Left ventricle myocardium superior (tissue), 1 donor: Measurements from ENCODE around the gene NKPD1. TPM values are rescaled to one million over a fixed set of nuclear protein-coding genes. Genes with fewer than 3 reads are reported as not detected.

Experiments used
- ATAC-seq: fragments of 200-7000 bp; cut with Tn5 transposase; one replicate; pipeline ENCODE4 v1.9.1; 2020; ENCODE audit warnings: mild to moderate bottlenecking, moderate library complexity
- DNase-seq: peaks from one replicate; pipeline ENCODE4 v3.0.0-alpha.2; 2020
- intact Hi-C: fragments of 100-400 bp; cut with micrococcal nuclease; formaldehyde crosslinking; loops from one replicate; pipeline ENCODE4 v1.11.0; 2022
- long read RNA-seq: library from polyadenylated mRNA; unstranded; transcript quantifications from one replicate; pipeline ENCODE4 v2.0.0, GENCODE V29; 2021
- total RNA-seq: library from RNA; stranded (reverse); fragmentation: NEBNext Ultra II Directional; extraction: Animal tissue kit (Norgen Biotek cat#: 25700); gene quantifications from one replicate; pipeline ENCODE4 v1.2.1, GENCODE V29; 2021
- donor health status: DM: no; HTN: yes; CAD: no; lungs with severe emphysema.

The NKPD1 gene, protein sequence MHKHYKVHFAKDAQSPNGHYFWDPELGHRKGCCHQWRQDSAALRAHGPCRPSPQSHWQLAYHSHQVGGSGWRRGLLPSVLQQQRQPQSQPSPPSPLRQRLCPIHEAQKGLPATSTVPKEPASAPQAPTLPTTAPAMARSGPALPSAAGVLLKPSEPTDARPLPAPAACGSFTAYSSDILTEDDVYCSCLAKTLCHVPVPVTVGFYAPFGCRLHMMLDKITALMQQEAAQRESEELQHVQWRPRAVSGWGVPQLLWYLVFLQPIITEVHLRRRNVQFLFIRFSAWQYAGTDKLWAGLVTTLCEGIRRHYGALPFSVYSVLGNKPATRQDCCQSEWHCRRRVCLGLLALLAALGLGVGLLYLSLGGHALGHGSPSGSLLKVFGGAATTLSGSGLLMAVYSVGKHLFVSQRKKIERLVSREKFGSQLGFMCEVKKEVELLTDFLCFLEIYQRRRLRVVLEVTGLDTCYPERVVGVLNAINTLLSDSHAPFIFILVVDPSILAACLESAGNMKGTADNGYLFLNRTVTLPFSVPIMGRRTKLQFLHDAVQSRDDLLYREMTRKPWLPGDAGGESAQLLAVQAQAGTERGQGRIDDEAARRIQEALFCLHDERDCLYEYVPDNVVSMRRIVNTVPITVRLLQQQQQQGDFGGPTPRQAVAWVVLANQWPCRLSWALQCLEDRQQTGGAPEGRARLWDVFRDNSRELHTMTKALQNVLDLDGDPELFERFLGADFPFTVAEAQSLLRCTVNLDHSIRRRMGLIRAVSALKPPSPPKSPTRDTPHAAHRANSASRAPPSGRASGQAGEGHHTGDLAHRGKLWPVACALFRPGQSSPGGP
- total RNA-seq = 0.07 TPM
- long read RNA-seq = 0 reads

DNA sequence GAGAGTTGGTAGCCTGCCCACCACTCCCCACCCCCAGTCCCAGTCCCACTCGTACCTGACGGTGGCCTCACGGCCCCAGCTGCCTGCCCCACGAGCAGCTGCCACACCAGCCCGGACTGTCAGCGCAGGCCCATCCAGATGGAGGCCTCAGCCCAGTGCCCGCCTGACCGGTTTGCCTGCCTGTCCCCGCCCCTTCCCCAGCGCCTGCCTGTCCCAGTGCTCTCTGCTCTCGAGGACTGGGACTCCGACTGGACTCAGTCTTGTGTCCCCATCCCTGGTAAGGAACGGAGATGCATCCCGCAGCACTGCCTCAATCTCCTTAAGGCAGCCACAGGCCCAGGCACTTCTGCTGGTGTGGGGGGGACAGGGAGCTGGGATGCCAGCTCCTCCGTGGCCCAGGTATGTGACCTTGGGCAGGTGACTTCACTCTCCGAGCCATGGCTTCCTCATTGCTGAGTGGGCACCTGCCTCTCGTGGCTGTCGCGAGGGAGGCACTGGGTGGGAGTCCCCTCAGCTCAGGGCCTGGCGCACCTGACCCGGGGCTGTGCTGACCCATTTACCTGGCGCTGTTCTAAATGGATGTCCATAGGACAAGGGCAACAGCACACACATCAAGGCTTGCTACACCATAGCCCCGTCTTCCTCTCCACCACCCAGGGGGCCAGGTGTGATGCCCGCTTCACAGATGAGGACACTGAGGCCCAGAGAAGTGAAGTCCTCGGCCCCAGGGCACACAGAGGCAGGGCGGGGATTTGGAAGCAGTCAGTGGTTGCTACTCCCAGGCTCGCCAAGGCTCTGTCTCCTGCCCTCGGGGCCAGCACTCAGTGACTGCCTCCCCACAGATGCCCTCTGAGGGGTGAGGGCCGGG, at the start of gene NKPD1:
TSS of gene NKPD1 (minus strand) at position 113 of the 868 bp plus-strand sequence. CDS start 832 bp downstream, outside the sequence.
- no peak for DNase-seq
- intact Hi-C loops = no loop called here

DNA sequence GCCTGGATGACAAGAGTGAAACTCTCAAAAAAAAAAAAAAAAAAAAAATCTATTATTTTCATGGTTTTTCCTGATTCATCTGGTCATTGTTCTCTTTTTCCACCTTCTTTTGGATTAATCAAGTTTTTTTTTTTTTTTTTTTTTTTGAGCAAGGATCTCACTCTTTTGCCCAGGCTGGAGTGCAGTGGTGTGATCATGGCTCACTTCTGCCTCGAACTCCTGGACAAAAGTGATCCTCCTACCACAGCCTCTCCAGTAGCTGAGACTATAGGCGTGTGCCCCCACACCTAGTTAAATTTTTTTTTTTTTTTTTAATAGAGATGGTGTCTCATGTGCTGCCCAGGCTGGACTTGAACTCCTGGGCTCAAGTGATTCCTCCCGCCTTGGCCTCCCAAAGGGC, 45.5 kb upstream of the NKPD1 start:
- no peak for ATAC-seq
- intact Hi-C loops = no loop called here
- no peak for DNase-seq

More for the DNA sequence above, at the start of gene NKPD1:
- no peak for ATAC-seq

DNA sequence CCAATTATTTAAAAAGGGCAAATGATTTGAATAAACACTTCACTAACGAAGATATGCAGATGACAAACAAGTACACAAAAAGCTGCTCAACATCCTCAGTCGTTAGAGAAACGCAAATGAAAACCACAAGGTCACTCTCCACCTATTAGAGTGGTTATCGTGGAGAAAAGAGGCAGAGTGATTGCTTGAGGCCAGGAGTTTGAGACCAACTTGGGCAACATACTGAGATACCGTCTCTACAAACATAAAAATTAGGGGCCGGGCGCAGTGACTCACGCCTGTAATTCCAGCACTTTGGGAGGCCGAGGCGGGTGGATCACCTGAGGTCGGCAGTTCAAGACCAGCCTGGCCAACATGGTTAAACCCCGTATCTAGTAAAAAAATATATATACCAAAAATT, 45.0 kb upstream of the NKPD1 start:
- ATAC-seq (no peak), DNase-seq (no peak)
- intact Hi-C loops = no loop called here

DNA sequence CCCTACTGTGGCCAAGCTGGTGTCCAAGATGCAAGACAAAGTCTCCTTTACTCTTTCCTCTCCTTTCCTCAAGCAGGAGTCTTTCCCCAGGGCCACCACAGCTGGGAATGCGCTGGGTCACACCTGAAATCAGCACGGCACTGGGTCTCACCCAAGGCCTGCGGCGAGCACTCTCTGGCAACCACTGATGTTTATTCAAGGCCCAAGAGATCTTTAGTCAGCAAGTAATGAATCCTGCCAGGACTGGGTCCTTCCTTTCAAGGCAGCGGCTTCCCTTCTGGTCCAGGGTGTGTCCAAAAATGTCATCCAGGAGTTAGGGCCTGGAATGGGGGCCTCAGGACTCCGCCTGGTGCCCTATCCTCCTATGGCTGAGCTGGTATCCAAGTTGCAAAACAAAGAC, 41.9 kb upstream of the NKPD1 start:
- intact Hi-C loops = no loop called here
- DNase-seq (no peak), ATAC-seq (no peak)

DNA sequence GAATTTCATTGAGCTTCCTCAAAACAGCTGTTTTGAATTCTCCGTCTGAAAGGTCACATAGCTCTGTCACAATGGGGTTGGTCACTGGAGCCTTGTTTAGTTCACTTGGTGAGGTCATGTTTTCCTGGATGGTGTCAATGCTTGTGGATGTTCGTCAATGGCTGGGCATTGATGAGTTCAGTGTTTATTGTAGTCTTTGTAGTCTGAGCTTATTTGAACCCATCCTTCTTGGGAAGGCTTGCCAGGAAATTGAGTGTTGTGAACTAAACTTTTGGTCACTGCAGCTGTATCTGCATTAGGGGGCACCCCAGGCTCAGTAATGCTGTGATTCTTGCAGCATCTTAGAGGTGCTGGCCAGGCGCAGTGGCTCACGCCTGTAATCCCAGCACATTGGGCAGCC, 39.8 kb upstream of the NKPD1 start:
- ATAC-seq (peak; percentile 67), DNase-seq (no peak)
- intact Hi-C loops = no loop called here

DNA sequence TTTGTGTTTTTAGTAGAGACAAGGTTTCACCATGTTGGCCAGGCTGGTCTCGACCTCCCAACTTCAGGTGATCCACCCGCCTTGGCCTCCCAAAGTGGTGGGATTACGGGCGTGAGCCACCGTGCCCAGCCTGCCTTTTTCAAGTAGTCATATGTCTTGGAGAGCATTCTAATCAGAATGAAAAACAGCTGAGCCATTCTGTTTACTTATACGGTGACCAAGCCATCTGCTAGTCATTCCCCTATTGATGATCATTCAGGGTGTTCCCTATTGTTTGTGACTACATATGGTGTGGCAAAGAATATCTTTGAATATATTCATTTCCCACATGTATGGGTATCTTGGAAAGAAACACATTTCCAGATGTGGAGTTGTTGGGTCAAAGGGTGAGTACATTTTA, 35.0 kb upstream of the NKPD1 start:
- intact Hi-C loops = no loop called here
- DNase-seq (no peak), ATAC-seq (no peak)

DNA sequence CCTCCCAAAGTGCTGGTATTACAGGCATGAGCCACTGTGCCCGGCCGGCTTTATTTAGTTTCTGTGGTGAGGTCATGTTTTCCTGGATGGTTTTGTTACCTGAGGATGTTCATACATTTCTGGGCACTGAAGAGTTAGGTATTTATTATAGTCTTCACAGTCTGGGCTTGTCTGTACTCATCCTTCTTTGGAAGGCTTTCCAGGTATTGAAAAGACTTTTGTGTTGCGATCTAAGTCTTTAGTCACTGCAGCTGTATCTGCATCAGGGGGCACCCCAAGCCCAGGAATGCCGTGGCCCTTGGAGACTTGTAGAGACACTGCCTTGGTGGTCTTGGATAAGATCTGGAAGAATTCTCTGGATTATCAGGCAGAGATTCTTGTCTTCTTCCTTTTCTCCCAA, 30.6 kb upstream of the NKPD1 start:
- DNase-seq = no peak
- no peak for ATAC-seq
- intact Hi-C loops = no loop called here

DNA sequence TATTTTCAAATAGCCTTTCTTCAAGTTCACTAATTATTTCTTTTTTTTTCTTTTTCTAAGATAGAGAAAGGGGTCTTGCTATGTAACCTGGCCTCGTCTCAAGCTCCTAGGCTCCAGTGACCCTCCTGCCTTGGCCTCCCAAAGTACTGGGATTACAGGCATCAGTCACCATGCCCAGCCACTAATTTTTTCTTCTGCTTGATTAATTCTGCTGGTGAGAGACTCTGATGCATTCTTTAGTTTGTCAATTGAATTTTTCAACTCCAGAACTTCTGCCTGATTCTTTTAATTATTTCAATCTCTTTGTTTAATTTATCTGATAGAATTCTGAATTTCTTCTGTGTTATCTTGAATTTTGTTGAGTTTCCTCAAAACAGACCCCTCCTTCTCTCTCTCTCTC, 29.2 kb upstream of the NKPD1 start:
- intact Hi-C loops = no loop called here
- DNase-seq = no peak
- ATAC-seq = no peak

DNA sequence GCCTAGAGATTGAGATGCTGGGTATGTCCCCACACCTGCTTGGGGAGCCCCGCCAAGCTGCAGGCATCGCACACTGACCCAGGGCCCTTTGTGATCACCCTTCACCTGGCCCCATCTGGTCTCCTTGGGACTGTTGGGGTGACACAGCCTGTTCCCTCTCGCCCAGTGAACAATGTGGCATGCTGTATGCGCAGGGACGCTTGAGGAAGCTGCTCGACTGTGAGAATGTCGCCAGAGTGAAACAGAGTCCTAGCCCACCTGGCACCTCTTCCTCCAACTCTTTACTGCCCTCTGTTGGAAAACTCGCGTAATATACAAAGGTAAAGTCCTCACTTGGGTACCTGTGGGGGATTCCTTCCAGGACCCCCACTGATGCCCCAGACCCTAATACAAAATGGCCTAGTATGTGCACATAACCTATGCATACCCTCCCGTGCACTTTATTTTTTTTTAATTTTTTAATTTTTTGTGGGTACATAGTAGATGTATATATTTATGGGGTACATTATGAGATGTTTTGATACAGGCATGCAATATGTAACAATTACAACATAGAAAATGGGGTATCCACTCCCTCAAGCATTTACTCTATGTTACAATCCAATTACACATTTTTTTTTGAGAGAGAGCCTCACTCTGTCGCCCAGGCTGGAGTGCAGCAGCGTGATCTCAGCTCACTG, 26.8 kb upstream of the NKPD1 start:
- DNase-seq (no peak), ATAC-seq (peak; percentile 41)
- intact Hi-C loops = no loop called here

DNA sequence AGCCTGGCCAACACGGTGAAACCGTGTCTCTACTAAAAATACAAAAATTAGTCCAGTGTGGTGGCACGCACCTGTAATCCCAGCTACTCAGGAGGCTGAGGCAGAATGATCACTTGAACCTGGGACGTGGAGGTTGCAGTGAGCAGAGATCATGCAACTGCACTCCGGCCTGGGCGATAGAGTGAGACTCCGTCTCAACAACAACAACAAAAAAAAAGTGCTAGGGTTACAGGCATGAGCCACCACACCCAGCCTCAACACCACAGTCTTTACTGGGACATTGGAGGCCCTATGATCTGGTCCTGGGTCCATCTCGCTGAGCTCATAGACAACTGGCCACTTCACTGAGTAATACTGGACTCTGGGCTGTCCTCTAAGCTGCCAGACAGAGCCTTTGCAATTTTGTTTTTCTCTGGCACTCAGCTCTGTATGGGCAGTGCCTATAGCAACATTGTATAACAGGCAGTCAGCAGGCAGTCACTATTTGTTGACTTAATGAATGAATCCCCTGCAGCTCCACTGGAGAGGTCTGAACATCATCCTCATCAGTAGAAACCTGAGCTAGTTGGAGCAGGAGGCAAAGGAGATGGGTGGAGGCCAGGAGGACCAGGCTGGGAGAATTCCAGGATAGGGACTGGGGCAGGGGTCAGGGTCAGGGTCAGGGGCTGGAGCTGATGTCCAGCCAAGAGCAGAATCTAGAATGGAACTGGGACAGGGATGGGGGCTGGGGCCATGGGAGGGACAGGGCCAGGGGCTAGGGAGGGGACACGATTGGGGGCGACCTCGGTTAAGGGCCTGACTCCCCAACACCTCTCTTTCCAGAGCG, 25.9 kb upstream of the NKPD1 start:
- intact Hi-C loops = no loop called here
- ATAC-seq (no peak), DNase-seq (no peak)

DNA sequence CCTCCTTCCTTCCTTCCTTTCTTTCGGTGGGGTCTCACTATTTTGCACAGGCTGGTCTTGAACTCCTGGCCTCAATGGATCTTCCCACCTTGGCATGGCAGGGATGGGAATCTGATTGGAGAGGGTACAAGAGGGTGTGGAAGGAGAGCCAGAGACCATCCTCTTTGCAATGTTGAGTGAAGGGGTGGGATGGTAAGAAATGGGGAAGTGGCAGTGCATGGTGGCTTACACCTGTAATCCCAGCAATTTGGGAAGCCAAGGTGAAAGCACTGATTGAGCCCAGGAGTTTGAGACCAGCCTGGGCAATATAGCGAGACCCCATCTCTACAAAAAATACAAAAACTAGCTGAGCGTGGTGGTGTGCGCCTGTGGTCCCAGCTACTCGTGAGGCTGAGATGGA, 23.3 kb upstream of the NKPD1 start:
- ATAC-seq (no peak), DNase-seq (no peak)
- intact Hi-C loops = no loop called here

DNA sequence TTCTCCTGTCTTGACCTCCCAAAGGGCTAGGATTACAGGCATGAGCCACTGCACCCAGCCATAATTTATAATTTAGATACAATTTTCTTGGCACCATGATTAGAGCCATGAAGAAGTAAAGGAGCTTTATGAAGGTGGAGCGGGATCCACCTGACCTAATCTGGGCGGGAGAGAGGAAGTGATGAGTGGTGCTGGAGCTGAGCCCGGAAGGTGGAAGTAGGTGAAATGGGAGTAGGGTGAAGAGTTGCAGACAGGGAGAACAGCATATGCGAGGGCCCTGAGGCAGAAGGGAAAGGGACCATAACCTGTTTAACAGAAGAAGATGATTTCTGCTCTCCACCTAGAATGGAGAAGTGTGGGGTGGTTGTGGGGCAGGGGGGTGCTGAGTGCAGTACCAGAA, 22.0 kb upstream of the NKPD1 start:
- DNase-seq = no peak
- no peak for ATAC-seq
- intact Hi-C loops = no loop called here

DNA sequence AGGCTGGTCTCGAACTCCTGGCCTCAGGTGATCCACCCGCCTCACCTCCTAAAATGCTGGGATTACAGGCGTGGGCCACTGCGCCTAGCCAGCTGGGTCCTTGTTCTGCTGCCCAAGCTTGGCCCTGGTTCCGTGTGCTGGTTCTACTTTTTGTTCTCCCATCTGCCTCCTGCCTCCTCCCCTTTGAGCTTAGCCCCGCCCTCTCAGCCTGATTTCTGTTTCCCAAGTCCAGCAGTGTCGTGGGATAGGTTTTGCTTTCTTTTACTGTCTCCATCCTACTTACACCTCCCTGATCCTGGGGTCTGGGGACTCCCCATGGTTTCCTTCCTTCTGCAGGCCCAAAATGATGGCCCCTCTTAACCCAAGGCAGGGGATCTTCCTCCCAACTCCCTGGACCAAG, 20.2 kb upstream of the NKPD1 start:
- intact Hi-C loops = no loop called here
- ATAC-seq (no peak), DNase-seq (no peak)

DNA sequence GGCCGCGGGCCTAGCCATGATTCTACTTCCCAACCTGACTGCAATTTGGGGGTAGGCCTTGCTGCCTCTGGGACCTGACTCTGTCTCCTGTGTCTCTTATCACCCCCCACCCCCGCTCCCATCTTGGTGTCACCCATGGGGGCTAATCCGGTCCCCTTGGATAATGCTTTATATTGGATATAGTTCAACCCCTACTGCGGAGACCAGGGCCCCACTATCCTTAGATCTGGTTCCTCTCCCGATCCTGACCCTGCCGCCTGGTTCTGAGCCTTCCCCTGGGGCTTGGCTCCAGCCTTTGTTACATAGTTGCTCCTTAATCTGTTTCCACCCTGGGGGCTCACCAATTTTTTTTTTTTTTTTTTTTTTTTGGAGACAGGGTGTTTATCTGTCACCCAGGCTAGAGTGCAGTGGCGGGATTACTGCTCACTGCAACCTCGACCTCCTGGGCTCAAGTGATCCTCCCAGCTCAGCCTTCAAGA, 19.1 kb upstream of the NKPD1 start:
- ATAC-seq (no peak), DNase-seq (no peak)
- intact Hi-C loops = no loop called here

DNA sequence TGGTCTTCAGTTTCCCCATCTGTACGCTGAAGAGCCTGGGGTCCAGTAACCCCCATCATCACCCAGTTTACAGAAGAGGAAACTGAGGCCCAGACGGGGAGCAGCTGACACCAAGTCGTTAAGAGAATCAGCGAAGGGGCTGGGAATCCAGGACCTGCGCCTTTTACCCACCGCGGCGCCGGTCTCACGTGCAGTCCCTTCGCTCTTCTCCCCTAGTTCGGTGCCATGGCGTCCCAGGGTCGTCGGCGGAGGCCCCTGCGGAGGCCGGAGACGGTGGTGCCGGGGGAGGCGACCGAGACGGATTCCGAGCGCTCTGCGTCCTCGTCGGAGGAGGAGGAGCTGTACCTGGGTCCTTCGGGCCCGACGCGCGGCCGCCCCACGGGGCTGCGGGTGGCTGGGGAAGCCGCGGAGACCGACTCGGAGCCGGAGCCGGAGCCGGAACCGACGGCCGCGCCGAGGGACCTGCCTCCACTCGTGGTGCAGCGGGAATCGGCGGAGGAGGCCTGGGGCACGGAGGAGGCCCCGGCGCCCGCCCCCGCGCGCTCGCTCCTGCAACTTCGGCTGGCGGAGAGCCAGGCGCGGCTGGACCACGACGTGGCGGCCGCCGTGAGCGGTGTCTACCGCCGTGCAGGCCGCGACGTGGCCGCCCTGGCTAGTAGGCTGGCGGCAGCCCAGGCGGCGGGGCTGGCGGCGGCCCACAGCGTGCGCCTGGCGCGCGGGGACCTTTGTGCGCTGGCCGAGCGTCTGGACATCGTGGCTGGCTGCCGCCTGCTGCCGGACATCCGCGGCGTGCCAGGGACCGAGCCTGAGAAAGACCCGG, 18.5 kb upstream of the NKPD1 start:
- intact Hi-C loops = no loop called here
- ATAC-seq (no peak), DNase-seq (peak; percentile 60)

DNA sequence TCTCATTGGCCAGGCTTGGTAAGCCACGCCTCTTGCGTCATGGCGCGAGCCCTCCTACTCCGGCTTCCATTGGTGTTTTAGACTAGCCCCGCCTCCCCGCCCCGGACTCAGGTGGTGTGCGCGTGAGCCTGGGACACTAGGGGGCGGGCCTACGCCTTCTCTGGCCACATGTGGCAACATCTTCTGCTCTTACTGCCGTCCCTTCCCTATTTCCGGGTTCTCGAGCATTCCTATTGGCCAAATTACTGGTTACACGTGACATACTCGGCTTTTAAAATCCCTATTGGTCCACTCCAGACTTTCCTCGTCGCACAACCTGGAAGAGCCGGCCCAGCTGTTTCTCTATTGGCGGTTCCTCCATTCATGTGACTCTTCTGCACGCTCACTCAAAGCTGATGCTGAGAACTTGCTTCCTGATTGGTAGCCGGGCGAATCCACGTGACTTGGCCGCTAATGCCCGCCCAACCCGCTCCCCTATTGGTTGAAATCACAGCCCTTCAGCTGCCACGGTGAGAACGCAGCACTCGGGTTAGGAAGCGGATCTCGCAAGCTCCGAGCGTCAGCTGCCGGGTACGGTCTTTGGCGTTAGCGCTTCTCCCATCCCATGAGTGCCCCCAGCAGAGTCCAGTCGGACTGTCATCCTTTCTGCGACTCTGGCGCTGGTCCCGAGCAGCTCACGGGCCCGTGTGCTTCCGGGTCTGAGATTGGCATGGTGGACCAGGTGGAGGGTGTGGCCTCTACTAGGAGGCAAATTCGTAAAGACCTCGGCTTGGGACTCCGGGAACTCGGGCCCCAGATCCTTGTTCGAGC, 17.7 kb upstream of the NKPD1 start, which contains the start of gene BLOC1S3:
TSS of gene BLOC1S3 (plus strand) at position 523 of the 810 bp plus-strand sequence. CDS start 513 bp downstream, outside the sequence.
- DNase-seq (peak; percentile 100), ATAC-seq (peak; percentile 98)
- intact Hi-C loops = no loop called here
